M059J (cell line): ENCODE results near the gene TFDP1. TPM values are rescaled to one million over a fixed set of nuclear protein-coding genes. Genes with fewer than 3 reads are reported as not detected.

Experiments used
- DNase-seq: peaks from one replicate; pipeline ENCODE4 v3.0.0-alpha.2; 2012; ENCODE audit warnings: low read depth
- total RNA-seq: library from RNA; depleted of rRNA; stranded (reverse); fragments of >200 nt; shearing (Covaris generic); gene quantifications from 2 replicates; pipeline ENCODE4 v1.2.3, GENCODE V29; 2014; rRNA removed

Gene TFDP1
- total RNA-seq, 1 experiment from 2014 or later, result 116 TPM

GRCh38 chr13:113664751-113665596, 80.4 kb downstream of the TFDP1 start:
- no peak for DNase-seq

DNA sequence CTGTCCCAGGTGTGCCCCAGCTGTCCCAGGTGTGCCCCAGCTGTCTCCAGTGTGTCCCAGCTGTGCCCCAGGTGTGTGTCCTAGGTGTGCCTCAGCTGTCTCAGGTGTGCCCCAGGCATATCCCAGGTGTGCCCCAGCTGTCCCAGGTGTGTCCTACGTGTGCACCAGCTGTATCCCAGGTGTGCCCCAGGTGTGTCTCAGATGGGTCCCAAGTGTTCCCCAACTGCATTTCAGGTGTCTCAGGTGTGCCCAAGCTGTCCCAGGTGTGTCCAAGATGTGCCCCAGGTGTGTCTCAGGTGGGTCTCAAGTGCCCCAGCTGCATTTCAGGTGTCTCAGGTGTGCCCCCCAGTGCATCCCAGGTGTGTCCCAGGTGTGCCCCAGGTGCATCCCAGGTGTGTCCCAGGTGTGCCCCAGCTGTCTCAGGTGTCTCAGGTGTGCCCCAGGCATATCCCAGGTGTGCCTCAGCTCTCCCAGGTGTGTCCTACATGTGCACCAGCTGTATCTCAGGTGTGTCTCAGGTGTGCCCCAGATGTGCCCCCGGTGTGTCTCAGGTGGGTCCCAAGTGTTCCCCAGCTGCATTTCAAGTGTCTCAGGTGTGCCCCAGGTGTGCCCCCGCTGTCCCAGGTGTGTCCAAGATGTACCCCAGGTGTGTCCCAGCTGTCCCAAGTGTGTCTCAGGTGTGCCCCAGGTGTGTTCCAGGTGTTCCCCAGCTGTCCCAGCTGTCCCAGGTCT, 81.2 kb downstream of the TFDP1 start:
- DNase-seq, result no peak

DNA sequence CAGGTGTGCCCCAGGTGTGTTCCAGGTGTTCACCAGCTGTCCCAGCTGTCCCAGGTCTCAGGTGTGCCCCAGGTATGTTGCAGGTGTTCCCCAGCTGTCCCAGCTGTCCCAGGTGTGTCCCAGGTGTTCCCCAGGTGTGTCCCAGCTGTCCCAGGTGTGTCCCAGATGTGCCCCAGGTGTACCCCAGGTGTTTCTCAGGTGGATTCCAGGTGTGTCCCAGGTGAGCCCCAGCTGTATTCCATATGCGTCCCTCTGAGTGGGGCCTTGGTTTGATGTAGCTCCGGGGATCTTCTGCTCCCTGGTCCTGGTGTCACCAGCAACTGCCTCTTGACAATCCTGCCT, 81.7 kb downstream of the TFDP1 start:
- DNase-seq, result no peak

GRCh38 chr13:113666951-113667701, 82.6 kb downstream of the TFDP1 start, which contains the start of gene GRK1:
TSS of gene GRK1 (plus strand) at chr13:113667219. CDS start at chr13:113667387, 168 bp downstream.
- DNase-seq, result no peak

DNA sequence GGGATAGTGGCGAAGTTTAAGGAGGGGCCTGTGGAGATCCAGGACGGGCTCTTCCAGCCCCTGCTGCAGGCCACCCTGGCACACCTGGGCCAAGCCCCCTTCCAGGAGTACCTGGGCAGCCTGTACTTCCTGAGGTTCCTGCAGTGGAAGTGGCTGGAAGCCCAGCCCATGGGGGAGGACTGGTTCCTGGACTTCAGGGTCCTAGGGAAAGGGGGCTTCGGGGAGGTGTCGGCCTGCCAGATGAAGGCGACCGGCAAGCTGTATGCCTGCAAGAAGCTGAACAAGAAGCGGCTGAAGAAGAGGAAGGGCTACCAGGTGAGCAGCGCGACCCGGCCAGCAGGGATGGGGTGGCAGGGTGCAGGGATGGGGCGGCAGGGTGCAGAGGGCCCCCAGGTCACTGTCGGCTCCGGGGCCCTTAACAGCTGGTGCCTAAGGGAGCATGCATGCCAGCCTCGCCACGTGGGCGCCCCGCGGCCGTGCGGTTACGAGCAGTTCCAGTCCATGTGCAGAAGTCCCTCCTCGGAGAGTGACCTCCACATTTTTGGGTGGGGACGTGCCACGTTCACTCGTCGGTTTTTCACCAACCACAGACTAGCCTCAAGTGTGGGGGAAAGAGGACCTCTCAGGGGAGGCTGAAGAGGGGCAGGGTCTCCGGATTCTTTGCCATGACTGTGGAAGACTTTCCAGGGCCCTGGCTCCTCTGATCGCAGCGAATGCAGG, 83.4 kb downstream of the TFDP1 start:
- no peak for DNase-seq

GRCh38 chr13:113668491-113668971, 84.0 kb downstream of the TFDP1 start:
- DNase-seq, result no peak

- no peak for DNase-seq
Measured at GRCh38 chr13:113669231-113669754, 84.7 kb downstream of the TFDP1 start.

GRCh38 chr13:113669755-113670341, 85.3 kb downstream of the TFDP1 start:
- no peak for DNase-seq

GRCh38 chr13:113670541-113670940, 86.0 kb downstream of the TFDP1 start:
- no peak for DNase-seq

GRCh38 chr13:113671066-113672001, 86.8 kb downstream of the TFDP1 start:
- DNase-seq, result no peak

GRCh38 chr13:113672002-113672651, 87.6 kb downstream of the TFDP1 start:
- no peak for DNase-seq

Other genes with a start within 250 kb of the TFDP1 start
- gene GRTP1, start 220.6 kb upstream of the TFDP1 start, total RNA-seq, result 0.71 and 2.3 TPM in 2 replicates
- gene ADPRHL1, start 131.3 kb upstream of the TFDP1 start, total RNA-seq, result 0.76 and 1.4 TPM in 2 replicates
- gene DCUN1D2, start 94.0 kb upstream of the TFDP1 start, total RNA-seq, result 4.0 and 10.9 TPM in 2 replicates
- gene ATP4B, start 73.4 kb downstream of the TFDP1 start, total RNA-seq, result not detected in 2 replicates
- not detected in 2 replicates for gene GRK1, start 82.5 kb downstream of the TFDP1 start, total RNA-seq
- gene TMEM255B, start 174.5 kb downstream of the TFDP1 start, total RNA-seq, result 0.44 and 3.5 TPM in 2 replicates